GM20431 (cell line): ENCODE data around the gene RASEF.

Source experiments
- in situ Hi-C: fragments of 300-500 bp; cut with MseI, MboI; formaldehyde crosslinking; loops from one replicate; pipeline ENCODE4 v1.15.0; 2020; ENCODE audit warnings: low sequenced_read_pairs; ENCODE audit not compliant: unreplicated experiment

The RASEF gene

DNA sequence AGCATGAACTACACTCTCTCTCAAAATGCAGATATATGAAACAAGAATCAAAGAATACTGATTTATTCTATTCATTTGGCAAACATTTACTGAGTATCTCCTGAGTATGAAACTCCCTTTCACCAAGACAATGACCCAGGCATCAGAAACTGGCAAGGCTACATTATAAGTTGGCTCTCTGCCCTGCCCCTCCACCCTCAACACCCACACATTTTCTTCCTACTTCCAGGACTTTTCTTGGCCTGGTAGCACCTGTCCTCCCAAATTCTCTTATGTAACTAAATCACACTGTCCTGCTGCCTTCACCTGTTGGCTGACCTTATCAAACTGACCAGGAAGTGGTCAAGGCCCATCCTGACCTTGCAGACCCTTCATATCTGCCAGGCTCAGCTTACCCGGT, 3.5 kb downstream of the RASEF start:
- in situ Hi-C loops: no loop called here

DNA sequence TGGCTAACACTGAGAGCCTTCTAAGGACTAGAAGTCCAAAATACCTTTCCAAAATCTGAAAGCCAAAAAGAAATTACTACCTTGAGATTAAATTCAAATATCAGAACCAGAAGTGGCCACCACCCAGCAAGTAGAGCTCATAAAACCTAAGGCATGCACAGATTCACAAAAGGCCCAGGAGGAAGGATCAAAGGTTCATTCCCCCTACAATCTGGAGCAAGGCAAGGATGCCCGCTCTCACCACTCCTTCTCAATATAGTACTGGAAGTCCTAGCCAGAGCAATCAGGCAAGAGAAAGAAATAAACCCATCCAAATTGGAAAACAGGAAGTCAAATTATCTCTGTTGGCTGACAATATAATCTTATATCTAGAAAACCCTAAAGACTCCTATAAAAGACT, 6.0 kb downstream of the RASEF start:
- in situ Hi-C loops: no loop called here

DNA sequence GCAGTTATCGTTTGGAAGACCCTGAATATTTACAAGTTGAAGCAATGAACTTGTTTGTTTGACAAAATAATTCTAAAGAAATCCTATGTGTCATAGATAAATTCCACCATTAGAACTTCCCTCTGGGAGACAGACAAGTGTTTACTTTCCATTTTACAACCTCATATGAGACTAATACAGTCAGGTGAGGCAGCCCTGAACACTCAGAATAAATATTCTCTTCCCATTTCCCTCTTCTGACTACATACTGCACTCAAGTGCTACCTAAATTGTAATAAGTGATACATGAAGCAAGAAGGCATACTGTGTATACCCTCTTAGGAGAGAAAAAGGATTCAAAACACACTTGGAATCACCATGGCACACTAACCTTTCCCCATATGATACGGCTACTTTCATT, 6.8 kb downstream of the RASEF start:
- in situ Hi-C loops: no loop called here

DNA sequence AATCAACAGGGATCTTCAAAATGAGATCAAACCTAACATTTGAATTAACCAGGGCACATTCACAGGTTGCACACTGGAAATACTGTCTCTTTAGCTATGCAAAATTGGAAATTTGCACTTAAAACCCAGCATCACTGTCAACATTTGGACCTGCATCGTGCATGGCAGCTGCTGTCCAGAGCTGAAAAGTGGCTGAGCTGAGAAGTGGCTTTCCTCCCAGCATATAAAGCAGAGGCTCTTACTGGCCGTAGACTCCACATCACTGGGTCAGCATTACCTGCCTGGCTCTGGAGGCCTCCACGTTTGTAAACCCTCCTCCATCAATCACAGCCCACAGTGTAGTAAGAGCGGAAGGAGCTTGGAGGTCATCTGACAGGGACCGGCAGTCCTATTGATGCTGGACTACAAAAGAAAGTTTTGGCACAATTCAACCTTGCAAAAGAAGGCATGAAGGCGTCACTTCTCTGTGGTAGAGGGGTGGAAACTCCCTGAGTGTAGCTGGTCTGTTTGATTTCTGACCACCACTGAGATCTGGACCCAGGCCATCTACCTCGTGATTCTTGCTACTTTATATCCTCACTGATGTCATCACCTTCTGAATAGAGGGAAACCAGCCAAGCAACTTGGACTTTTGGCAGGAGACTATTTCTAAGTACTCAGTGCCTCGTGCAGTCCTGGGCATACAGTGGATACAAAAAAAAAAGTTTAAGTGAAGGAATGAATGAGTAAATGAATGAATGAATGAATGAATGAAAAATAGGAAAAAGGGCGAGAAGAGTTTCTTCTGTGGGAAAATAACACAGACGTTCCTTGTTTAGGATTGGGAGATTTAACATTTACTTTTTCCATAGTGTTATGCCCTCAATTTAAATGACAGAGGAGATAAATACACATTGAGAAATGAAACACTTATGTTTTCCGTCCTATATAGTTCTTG, 14.8 kb downstream of the RASEF start:
- in situ Hi-C loops: no loop called here

DNA sequence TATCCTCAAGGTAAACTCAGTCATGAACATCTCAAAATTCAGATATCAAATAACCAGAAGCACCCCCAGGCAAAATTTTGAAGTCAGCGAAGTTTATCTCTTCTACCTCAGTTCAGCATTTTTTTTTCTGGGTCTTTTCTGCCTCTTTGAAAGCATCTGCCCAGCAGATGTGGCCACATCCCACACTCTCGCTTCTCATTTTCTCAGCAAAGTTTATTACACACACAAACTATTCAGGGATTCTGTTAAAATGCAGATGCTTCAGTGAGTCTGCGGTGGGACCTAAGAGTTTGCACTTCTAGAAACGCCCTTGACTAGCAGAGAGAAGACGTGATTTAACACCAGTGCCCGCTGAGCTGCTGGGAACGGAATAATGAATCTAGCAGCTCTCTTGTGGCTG, 19.3 kb downstream of the RASEF start:
- in situ Hi-C loops: no loop called here

DNA sequence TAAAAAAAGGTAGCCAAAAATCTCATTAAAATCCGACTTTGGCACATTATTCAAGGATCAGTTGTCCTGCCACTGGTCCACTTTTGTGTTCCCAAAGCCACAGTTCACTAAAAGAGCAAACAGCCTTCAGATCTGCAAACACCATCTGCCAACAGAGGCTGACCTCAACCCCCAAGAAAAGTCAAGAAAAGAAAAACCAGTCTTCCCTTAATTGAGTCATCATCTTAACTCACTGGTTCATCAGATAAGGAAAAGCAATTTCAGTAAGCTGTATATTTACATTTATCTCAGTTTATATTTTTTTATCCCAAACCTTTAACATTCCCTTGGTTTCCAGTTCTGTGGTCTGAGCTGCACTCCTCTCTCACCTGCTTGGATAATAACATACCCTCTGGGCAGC, 21.2 kb downstream of the RASEF start:
- in situ Hi-C loops: no loop called here

DNA sequence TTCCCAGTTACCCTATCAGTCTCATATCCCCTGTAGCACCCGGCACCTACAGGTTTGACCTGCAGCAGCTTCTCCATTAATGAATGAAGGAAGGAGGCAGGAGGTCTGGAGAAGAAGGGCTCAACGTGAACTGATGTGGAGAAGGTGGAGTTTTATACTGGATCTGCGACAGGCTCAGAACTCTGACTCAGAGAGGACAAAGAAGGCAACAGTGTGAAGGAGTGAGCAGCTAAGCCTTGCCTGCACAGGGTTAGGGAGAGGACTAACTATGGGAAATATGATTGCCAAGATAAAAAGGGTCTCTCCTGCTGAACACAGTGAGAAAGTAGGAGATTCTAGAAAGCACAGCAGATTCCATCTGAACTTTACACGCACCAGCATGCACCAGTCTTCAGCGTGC, 23.6 kb downstream of the RASEF start:
- in situ Hi-C loops: no loop called here

DNA sequence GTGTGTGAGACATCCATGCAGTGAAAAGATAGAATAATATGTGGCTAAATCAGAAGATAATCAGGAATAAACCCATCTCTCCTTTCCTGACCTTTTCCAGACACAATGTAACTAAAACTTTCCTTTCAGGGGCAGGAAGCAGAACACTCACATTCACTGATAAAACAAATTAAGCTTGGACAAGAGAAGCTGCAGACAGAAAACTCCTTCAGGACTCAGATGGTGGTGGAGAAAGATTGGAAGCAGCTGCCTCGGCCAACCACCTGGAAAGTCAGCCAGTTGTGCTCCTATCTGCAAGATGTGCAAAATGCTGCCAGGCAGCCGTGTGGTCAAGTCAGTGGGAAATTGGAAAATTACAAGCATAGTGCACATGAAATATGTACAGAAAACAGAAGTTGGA, 26.9 kb downstream of the RASEF start:
- in situ Hi-C loops: no loop called here

DNA sequence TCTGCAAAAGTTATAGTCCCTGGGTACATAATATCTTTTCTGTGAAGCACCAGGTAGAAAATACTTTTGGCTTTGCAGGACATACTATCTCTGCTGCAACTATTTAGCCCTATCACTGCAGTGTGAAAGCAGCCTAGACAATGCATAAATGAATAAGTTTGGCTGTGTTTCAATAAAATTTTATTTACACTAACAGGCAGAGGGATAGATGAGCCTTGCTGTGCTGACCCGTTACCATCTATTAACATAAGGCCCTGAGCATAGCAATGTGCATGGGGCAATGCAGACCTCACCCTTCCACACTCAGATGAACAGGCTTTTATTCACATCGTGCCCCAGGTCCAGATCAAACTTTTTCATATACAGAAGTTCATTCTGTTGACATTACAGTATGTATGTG, 27.8 kb downstream of the RASEF start:
- in situ Hi-C loops: no loop called here

DNA sequence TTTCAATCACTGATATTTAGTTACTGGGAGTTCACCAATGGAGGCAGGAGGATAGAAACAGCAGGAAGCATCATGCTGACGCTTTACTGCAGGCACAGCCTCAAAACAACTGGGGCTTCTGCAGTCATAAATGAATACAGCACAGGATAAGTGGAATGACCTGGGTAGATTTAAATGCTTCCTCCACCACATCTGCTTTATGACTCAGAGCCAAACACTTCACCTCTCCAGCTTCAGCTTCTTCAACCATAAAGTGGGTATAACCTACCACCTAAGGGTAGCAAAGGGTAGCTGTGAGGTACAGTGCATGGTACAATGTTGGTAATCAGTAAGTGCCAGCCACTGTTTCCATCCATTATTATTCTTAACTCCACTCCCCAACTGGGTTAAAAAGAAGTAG, 28.4 kb downstream of the RASEF start:
- in situ Hi-C loops: no loop called here

DNA sequence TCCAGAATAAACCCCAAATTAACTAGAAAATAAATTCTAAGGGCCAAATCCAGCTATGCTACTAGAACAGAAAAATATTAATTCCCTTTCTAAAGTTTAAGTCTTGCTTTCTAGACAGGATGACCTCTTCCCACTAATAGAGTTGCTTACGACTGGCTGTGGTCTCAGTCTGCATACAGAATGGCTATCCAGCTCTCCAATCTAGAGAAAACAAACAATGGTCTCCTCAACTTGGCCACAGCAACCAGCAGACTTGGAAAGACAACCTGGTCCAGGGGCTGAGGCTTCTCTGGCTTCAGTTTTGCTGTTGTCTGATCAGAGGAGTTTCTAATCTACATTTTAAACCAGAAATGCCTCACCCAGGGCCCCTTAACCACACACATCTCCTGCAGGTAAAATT, 28.9 kb downstream of the RASEF start:
- in situ Hi-C loops: no loop called here

DNA sequence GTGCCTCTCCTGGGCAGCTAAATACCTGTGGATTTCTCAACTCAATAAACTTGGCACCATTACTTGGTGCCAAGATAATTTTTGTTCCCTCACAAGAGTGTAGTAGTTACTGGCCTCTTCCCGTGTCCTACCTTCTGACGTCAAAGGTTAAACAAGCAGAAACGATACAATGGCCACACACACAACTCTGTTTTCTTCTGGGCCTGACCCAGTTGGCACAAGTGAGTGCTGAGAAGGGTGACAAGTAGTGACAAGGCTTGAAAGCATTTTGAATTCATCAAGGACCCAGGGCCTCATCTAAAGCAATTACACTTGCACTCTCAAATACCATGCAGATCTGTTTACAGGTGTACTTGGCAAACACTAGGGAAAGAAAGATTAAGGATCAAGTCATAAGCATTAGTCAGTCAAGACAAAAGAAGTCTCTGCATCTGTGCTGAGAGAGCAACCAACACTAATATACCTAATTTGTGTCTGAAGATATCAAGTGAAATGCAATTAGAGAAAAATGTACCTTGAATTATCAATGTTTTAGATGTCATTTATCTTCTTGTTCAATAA, 30.8 kb downstream of the RASEF start:
- in situ Hi-C loops: no loop called here

DNA sequence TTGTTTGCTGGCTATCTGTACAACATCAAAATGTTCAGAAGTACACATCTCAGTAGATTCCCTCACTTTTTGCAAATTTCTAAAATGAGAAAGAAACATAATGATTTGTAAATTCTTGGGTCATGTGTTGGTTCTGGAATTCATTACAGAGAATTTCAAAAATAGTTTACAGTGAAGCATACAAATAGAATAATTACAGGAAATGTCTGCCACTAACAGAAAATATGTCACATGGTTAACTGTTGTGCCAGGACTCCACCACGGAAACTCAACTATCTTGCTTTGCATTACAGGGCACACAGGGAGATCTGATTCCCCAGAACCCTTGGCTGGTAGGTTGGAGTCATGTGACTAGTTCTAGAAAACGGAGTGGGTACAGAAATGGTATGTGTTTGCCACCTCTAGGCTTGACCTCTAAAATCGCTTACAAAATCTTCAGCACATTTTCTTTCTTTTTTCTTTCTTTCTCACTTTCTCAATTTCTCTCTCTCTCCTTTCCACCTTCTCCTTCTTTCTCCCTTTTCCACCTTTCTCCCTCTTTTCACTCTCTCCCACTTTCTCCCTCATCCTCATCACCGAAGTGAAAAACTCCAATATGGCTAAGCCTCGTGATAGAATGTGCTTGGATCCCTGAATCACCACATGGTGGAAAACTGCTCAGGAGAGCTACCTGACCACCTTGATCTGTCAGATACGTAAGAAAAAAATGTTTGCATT, 32.4 kb downstream of the RASEF start:
- in situ Hi-C loops: no loop called here

DNA sequence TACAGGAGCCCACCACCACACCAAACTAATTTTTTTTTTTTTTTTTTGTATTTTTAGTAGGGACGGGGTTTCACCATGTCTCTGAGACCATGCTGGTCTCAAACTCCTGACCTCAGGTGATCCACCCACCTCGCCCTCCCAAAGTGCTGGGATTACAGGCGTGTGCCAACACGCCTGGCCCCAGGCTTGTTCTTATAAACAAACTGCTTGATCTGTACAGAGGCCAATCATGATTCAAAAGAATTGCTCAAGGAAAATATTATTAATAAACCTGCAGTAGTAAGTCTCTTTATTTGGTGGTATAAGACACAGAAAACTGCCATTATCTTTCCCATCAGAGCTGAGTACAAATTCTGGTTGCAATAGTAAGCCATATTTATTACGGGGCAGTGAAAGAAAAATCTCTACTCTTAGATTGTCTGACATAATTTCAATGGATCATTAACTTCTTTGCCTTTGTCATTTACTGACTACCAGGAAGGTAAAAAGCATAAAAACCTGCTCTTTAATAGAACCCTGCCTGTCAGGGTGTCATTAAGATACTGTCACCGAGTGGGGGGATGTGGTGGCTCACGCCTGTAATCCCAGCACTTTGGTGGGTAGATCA, 33.3 kb downstream of the RASEF start:
- in situ Hi-C loops: no loop called here

DNA sequence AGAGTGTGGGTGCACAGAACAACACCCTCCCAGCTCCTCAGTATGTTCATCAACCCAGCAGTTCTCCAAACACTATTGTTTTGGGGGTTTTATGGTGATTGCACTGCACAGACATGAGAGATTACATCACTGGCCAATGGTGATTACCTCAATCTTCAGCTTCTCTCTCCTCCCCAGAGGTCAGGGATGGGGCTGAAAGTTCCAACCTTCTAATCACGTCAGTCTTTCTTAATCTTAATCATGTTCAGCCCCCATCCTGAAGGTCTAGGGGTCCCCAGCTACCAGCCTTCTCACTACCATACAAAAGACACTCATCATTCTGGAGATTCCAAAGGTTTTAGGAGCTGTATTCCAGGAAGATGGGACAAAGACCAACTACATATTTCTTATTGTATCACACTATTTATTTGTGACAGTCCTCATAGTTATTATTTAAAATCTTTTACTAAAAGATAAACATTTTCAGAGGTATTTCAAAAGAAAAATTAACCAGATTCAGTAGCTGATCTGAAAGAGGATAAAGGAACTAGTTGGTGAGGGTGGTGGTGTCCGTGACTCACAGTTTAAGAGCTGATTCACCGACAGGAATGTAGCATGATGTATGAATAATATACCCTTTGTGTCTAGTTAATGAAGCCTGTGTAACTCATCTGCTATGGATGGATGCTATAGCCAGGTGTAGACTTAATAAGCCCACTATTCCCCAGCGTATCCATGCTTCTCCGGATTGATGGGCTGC, 35.6 kb downstream of the RASEF start:
- in situ Hi-C loops: no loop called here

DNA sequence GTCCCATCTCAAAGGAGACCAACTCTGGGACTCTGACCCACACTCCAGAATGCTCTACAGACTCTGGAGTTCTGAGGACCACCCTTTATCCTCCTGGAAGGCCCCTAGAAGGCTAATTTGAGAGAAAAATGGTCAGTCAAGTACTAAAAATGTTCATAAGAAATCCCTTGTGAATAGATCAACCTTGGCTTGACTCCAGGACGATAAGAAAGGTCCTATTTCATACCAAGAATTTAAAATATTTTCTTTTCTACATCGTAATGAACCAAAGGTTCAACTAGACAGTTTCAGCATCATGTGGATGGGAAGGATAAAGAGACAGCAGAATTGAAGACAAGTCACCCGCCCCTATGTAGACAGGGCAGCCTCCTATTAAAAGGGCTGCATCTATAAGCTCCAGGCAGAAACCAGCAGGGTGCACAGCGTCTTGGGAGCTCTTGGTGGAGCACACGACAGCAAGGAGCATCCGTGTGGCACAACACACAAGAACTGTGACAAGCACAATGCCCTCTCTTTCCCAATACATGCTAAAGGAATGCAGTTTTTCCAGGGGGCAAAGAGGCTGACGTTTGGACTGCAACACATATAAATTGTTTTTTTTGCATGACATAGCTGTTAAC, 38.3 kb downstream of the RASEF start:
- in situ Hi-C loops: no loop called here

DNA sequence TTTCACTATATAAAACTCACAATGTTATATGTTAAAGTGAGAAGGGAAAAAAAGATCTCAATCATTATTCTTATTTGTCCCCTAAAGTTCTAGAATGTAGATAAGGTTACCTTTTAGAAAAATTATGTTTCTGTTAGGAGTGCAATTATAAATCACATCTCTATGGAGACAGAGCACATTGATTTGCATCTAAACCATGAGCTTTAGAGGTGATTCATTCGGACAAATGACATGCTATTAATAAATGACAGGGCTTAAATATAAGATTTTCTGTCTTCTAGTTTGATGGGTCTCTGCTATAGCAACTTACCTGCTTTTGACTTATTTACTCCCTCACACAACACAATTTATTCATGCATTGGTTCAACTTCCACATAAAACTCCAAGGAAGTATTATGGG, 39.8 kb downstream of the RASEF start:
- in situ Hi-C loops: no loop called here

DNA sequence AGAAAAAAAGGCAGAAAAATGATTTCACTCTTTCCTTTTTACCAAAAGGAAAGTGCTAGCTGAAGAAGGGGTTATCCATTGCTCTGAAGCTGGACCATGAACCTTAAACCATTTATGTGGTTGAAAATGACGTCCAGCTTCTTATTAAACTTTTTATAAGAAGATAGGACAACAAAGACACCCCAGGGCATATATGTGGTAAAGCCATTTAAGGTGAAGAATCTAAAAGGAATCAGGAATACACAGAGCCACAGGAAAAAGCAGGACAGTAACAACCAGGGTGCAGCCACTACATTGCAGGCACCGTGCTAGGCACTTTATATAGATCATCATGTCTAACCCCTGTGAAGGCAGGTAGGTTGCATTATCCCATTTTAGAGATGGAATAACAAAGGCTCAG, 42.1 kb downstream of the RASEF start:
- in situ Hi-C loops: no loop called here

DNA sequence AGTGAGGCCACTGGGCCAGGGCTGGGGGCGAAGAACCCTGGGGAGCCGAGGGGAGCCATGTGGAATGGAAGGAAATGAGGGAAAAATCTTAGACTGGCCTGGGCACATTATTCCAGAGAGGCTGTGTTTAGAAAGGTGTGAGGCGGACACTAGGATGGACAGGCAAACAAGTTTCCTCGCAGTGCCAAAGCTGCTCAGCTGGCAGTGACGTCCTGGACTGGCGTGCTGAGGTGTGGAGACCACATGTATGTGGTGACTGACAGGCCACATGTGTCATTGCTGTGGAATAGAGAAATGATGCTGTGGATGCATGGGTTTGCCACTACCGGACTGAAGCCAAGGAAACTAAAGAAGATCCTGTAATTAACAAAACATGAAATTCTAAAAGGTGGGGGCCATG, 42.6 kb downstream of the RASEF start:
- in situ Hi-C loops: no loop called here

DNA sequence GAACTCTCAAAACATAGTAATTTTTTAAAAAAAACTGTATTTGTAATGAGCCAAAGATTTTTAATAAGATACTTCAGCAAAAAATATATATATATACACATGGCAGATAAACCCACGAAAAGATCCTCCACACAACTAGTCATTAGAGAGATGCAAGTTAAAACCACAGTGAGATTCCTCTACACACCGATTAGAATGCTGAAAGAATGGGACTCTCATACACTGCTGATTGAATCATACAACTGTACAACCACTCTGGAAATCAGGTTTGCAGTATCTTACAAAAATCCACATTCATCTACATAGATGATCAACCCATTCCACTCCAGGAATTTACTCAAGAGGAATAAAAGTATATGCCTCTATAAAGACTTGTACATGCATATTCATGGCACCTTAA, 43.7 kb downstream of the RASEF start:
- in situ Hi-C loops: no loop called here
